ENCODE results near the gene CACNA1B.

Gene CACNA1B

GRCh38 chr9:137984520-137985257, 107.1 kb downstream of the CACNA1B start:
- no peaks in the 10 kb centered on the region for H3K27me3 ChIP-seq (ENCODE audit: control insufficient read depth in 1 of 2, insufficient read depth in 2 of 2, low read length in 2 of 2)
- H3K36me3 ChIP-seq (ENCODE audit: control insufficient read depth in 1 of 2, insufficient read depth in 2 of 2, low read length in 2 of 2), result no peaks in the 10 kb centered on the region
- H3K27ac ChIP-seq (ENCODE audit: low read depth, low read length), result no peak overlapping the region
- no peaks in the 10 kb centered on the region for H3K4me1 ChIP-seq (ENCODE audit: control insufficient read depth in 1 of 2, insufficient read depth in 2 of 2, low read length in 2 of 2)
- H3K4me3 ChIP-seq (ENCODE audit: low read depth in 1 of 2, low read length in 2 of 2), result no peak overlapping the region
- no peak overlapping the region for H3K9ac ChIP-seq (ENCODE audit: low read depth in 1 of 2, low read length in 2 of 2)
- H3K9me3 ChIP-seq (ENCODE audit: control insufficient read depth in 1 of 2, low read length in 2 of 2), result no peaks in the 10 kb centered on the region

- Histone ChIP-seq H3K9me3 (ENCODE audit: control insufficient read depth in 1 of 2, low read length in 2 of 2) (no peaks in the 10 kb centered on the region), H3K4me1 (ENCODE audit: control insufficient read depth in 1 of 2, insufficient read depth in 2 of 2, low read length in 2 of 2) (no peaks in the 10 kb centered on the region), H3K4me3 (ENCODE audit: low read depth in 1 of 2, low read length in 2 of 2) (no peak overlapping the region), H3K27ac (ENCODE audit: low read depth, low read length) (no peak overlapping the region), H3K27me3 (ENCODE audit: control insufficient read depth in 1 of 2, insufficient read depth in 2 of 2, low read length in 2 of 2) (no peaks in the 10 kb centered on the region), H3K9ac (ENCODE audit: low read depth in 1 of 2, low read length in 2 of 2) (no peak overlapping the region), H3K36me3 (ENCODE audit: control insufficient read depth in 1 of 2, insufficient read depth in 2 of 2, low read length in 2 of 2) (no peaks in the 10 kb centered on the region)
Measured at GRCh38 chr9:137985637-137986071, 108.1 kb downstream of the CACNA1B start.

DNA sequence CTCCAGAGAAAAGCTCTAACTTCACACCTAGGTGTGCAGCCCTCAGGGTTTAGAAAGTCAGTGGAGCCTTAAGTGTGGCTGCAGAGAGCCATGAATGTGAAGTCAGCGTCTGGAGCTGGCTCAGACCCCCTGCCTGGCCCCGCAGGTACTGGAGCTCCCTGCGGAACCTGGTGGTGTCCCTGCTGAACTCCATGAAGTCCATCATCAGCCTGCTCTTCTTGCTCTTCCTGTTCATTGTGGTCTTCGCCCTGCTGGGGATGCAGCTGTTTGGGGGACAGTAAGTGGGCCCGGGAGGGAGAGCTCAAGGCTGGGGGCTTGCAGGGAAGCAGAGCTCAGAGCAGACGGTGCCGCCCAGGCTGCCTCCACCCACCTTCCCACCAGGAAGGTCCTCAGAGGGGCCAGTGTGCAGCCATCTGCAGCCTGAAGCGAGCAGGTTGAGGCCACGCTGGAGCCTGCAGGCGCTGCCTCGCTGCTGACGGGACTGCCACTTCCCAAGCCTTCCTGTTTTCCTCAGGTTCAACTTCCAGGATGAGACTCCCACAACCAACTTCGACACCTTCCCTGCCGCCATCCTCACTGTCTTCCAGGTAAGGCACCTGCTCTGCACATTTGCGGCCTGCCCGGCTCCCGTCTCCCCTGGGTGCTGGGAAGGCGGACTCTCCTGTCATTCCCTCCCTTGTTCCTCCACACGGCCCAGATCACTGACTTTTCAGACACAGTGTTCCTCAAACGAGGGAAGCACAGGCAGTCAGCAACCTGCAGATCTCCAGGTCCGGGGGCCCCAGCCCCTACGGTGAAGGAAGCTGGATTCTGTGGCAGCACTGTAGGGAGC, 108.9 kb downstream of the CACNA1B start:
- Histone ChIP-seq H3K27me3 (ENCODE audit: control insufficient read depth in 1 of 2, insufficient read depth in 2 of 2, low read length in 2 of 2) (no peaks in the 10 kb centered on the region), H3K9me3 (ENCODE audit: control insufficient read depth in 1 of 2, low read length in 2 of 2) (no peaks in the 10 kb centered on the region), H3K4me1 (ENCODE audit: control insufficient read depth in 1 of 2, insufficient read depth in 2 of 2, low read length in 2 of 2) (no peaks in the 10 kb centered on the region), H3K4me3 (ENCODE audit: low read depth in 1 of 2, low read length in 2 of 2) (no peak overlapping the region), H3K27ac (ENCODE audit: low read depth, low read length) (no peak overlapping the region), H3K9ac (ENCODE audit: low read depth in 1 of 2, low read length in 2 of 2) (no peak overlapping the region), H3K36me3 (ENCODE audit: control insufficient read depth in 1 of 2, insufficient read depth in 2 of 2, low read length in 2 of 2) (no peaks in the 10 kb centered on the region)

- no peaks in the 10 kb centered on the region for H3K36me3 ChIP-seq (ENCODE audit: control insufficient read depth in 1 of 2, insufficient read depth in 2 of 2, low read length in 2 of 2)
- H3K27ac ChIP-seq (ENCODE audit: low read depth, low read length), result no peak overlapping the region
- H3K9me3 ChIP-seq (ENCODE audit: control insufficient read depth in 1 of 2, low read length in 2 of 2), result no peaks in the 10 kb centered on the region
- H3K27me3 ChIP-seq (ENCODE audit: control insufficient read depth in 1 of 2, insufficient read depth in 2 of 2, low read length in 2 of 2), result no peaks in the 10 kb centered on the region
- H3K4me3 ChIP-seq (ENCODE audit: low read depth in 1 of 2, low read length in 2 of 2), result no peak overlapping the region
- H3K4me1 ChIP-seq (ENCODE audit: control insufficient read depth in 1 of 2, insufficient read depth in 2 of 2, low read length in 2 of 2), result no peaks in the 10 kb centered on the region
- H3K9ac ChIP-seq (ENCODE audit: low read depth in 1 of 2, low read length in 2 of 2), result no peak overlapping the region
Measured at GRCh38 chr9:137987244-137988030, 109.9 kb downstream of the CACNA1B start.

GRCh38 chr9:137988051-137988450, 110.5 kb downstream of the CACNA1B start:
- no peaks in the 10 kb centered on the region for H3K27me3 ChIP-seq (ENCODE audit: control insufficient read depth in 1 of 2, insufficient read depth in 2 of 2, low read length in 2 of 2)
- H3K27ac ChIP-seq (ENCODE audit: low read depth, low read length), result no peak overlapping the region
- H3K4me1 ChIP-seq (ENCODE audit: control insufficient read depth in 1 of 2, insufficient read depth in 2 of 2, low read length in 2 of 2), result no peaks in the 10 kb centered on the region
- H3K4me3 ChIP-seq (ENCODE audit: low read depth in 1 of 2, low read length in 2 of 2), result no peak overlapping the region
- no peaks in the 10 kb centered on the region for H3K36me3 ChIP-seq (ENCODE audit: control insufficient read depth in 1 of 2, insufficient read depth in 2 of 2, low read length in 2 of 2)
- H3K9ac ChIP-seq (ENCODE audit: low read depth in 1 of 2, low read length in 2 of 2), result no peak overlapping the region
- no peaks in the 10 kb centered on the region for H3K9me3 ChIP-seq (ENCODE audit: control insufficient read depth in 1 of 2, low read length in 2 of 2)

GRCh38 chr9:137988701-137989100, 111.1 kb downstream of the CACNA1B start:
- Histone ChIP-seq H3K27me3 (ENCODE audit: control insufficient read depth in 1 of 2, insufficient read depth in 2 of 2, low read length in 2 of 2) (no peaks in the 10 kb centered on the region), H3K36me3 (ENCODE audit: control insufficient read depth in 1 of 2, insufficient read depth in 2 of 2, low read length in 2 of 2) (no peaks in the 10 kb centered on the region)

GRCh38 chr9:137989156-137989555, 111.6 kb downstream of the CACNA1B start:
- Histone ChIP-seq H3K9ac (ENCODE audit: low read depth in 1 of 2, low read length in 2 of 2) (no peak overlapping the region), H3K4me1 (ENCODE audit: control insufficient read depth in 1 of 2, insufficient read depth in 2 of 2, low read length in 2 of 2) (no peaks in the 10 kb centered on the region), H3K36me3 (ENCODE audit: control insufficient read depth in 1 of 2, insufficient read depth in 2 of 2, low read length in 2 of 2) (no peaks in the 10 kb centered on the region), H3K27ac (ENCODE audit: low read depth, low read length) (no peak overlapping the region), H3K9me3 (ENCODE audit: control insufficient read depth in 1 of 2, low read length in 2 of 2) (no peaks in the 10 kb centered on the region), H3K27me3 (ENCODE audit: control insufficient read depth in 1 of 2, insufficient read depth in 2 of 2, low read length in 2 of 2) (no peaks in the 10 kb centered on the region), H3K4me3 (ENCODE audit: low read depth in 1 of 2, low read length in 2 of 2) (no peak overlapping the region)

More at GRCh38 chr9:137988701-137989100, 111.1 kb downstream of the CACNA1B start:
- Histone ChIP-seq H3K27ac (ENCODE audit: low read depth, low read length) (no peak overlapping the region), H3K9me3 (ENCODE audit: control insufficient read depth in 1 of 2, low read length in 2 of 2) (no peaks in the 10 kb centered on the region), H3K9ac (ENCODE audit: low read depth in 1 of 2, low read length in 2 of 2) (no peak overlapping the region), H3K4me3 (ENCODE audit: low read depth in 1 of 2, low read length in 2 of 2) (no peak overlapping the region), H3K4me1 (ENCODE audit: control insufficient read depth in 1 of 2, insufficient read depth in 2 of 2, low read length in 2 of 2) (no peaks in the 10 kb centered on the region)

- H3K27me3 ChIP-seq (ENCODE audit: control insufficient read depth in 1 of 2, insufficient read depth in 2 of 2, low read length in 2 of 2), result no peaks in the 10 kb centered on the region
- no peaks in the 10 kb centered on the region for H3K4me1 ChIP-seq (ENCODE audit: control insufficient read depth in 1 of 2, insufficient read depth in 2 of 2, low read length in 2 of 2)
- H3K4me3 ChIP-seq (ENCODE audit: low read depth in 1 of 2, low read length in 2 of 2), result no peak overlapping the region
- no peak overlapping the region for H3K9ac ChIP-seq (ENCODE audit: low read depth in 1 of 2, low read length in 2 of 2)
- H3K9me3 ChIP-seq (ENCODE audit: control insufficient read depth in 1 of 2, low read length in 2 of 2), result no peaks in the 10 kb centered on the region
- H3K27ac ChIP-seq (ENCODE audit: low read depth, low read length), result no peak overlapping the region
- no peaks in the 10 kb centered on the region for H3K36me3 ChIP-seq (ENCODE audit: control insufficient read depth in 1 of 2, insufficient read depth in 2 of 2, low read length in 2 of 2)
Measured at GRCh38 chr9:137989999-137990715, 112.6 kb downstream of the CACNA1B start.

DNA sequence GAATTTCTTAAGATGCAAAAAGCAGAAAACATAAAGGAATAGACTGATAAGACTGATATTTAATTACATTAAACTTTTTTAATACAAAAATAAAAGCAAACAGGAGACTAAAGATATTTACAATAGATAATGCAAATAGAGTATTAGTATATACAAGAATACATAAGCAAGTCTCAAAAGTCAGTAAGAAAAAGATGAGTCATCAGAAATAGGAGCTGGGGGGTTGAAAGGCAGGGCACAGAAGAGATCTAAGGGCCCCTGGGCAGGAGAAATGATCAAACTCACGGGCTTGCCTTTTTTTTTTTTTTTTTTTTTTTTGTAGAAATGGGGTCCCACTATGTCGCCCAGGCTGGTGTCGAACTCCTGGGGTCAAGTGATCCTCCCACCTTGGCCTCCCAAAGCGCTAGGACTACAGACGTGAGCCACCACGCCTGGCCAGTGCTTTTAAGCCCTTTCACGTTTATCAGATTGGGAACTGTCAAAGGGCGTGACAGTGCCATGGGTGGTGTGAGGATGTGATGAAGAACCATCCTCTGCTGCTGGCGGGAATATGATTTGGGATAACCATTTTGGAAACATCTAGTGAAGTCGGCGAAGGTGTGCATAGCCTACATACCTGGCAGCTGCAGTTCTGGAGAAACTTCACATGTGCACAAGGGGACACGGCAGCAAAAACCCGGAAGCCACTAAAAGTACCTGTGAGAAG, 126.1 kb downstream of the CACNA1B start:
- Histone ChIP-seq H3K36me3 (ENCODE audit: control insufficient read depth in 1 of 2, insufficient read depth in 2 of 2, low read length in 2 of 2) (no peaks in the 10 kb centered on the region), H3K9me3 (ENCODE audit: control insufficient read depth in 1 of 2, low read length in 2 of 2) (no peaks in the 10 kb centered on the region), H3K4me3 (ENCODE audit: low read depth in 1 of 2, low read length in 2 of 2) (no peak overlapping the region), H3K9ac (ENCODE audit: low read depth in 1 of 2, low read length in 2 of 2) (no peak overlapping the region), H3K27ac (ENCODE audit: low read depth, low read length) (no peak overlapping the region), H3K4me1 (ENCODE audit: control insufficient read depth in 1 of 2, insufficient read depth in 2 of 2, low read length in 2 of 2) (no peaks in the 10 kb centered on the region), H3K27me3 (ENCODE audit: control insufficient read depth in 1 of 2, insufficient read depth in 2 of 2, low read length in 2 of 2) (no peaks in the 10 kb centered on the region)

Data from duodenal mucosa (tissue), 2 donors.